Right ventricle myocardium superior (tissue), 1 donor: ENCODE results near the gene EP400. TPM values are rescaled to one million over a fixed set of nuclear protein-coding genes. Genes with fewer than 3 reads are reported as not detected.
A peak's percentile ranks its signal among the peaks of the same experiment; 100 is the strongest.

Experiments
- ATAC-seq: fragments of 200-7000 bp; cut with Tn5 transposase; one replicate; pipeline ENCODE4 v1.9.1; 2020; ENCODE audit warnings: mild to moderate bottlenecking; ENCODE audit not compliant: poor library complexity
- DNase-seq: peaks from one replicate; pipeline ENCODE4 v3.0.0-alpha.2; 2020
- intact Hi-C: fragments of 100-400 bp; cut with DNase I; formaldehyde crosslinking; loops from one replicate; pipeline ENCODE4 v1.11.2; 2022
- long read RNA-seq: library from polyadenylated mRNA; unstranded; transcript quantifications from one replicate; pipeline ENCODE4 v2.0.0, GENCODE V29; 2021
- total RNA-seq: library from RNA; stranded (reverse); fragmentation: NEBNext Ultra II Directional; extraction: Animal tissue kit (Norgen Biotek cat#: 25700); gene quantifications from one replicate; pipeline ENCODE4 v1.2.1, GENCODE V29; 2021
- donor health status: DM: no; HTN: yes; CAD: no; lungs with severe emphysema.

Gene EP400
- total RNA-seq = 12.3 TPM
- long read RNA-seq, partial matches to known transcripts = 4 of 8 reads
- long read RNA-seq, other reads (novel, unspliced or antisense) = 4 of 8 reads

DNA sequence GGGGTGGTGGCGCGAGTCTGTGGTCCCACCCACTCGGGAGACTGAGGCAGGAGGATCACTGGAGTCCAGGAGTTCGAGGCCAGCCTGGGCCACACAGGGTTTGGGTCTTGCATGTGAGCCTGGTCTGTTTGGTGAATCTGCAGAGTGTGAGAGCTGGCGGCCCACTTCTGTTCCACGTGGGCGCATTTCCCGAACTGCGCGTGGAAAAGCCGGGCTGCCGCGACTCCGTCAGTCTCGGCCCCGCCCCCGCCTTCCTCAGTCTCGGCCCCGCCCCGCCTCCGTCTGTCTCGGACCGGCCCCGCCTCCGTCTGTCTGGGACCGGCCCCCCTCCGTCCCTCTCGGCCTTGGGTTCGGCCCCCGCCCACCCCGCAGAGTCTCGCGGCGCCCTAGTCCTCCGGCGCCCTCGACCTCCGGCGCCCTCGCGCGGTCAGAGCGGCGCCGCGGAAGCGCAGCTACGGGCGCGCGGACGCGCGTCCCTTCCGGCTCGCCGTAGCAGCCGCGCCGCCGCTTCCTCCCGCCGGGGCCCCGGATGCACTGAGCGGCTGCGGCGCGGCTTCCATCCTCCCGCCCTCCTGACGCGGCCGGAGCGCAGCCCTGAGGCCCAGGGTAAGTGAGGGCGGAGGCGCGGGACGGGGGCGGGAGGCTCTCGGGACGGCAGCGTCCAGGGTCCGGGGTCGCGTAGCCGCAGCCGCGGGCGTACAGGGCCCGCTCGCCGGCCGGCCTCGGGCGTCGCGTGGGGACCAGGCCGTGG, at the start of gene EP400:
TSS of gene EP400 (plus strand) at position 512 of the 751 bp plus-strand sequence. CDS start 10,678 bp downstream, outside the sequence.
- ATAC-seq = peak; percentile 98
- DNase-seq = peak; percentile 98
- intact Hi-C loops = loop anchor here (10.0 kb wide), 1 partner anchor 115 kb away; no protein-coding TSS in a partner anchor

DNA sequence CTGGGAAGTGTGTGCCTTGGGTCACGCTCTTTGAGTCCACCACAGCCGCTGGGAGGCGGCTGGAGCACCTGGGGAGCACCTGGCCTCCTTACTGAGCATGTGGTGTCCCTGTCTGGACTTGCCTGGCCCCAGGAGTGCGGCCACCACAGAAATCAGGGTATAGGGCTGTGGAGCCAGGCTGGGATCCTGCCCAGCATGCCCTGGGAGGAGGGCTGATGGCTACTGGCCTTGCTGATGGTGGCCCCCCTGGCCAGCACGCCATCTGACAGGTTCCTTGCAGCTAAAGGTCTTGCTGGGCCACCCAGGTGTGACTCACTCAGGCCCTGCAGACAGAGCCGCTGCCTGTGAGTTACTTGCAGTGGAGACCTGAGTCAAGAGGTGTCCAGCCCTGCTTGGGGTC, 49.3 kb upstream of the EP400 start:
- DNase-seq (peak; percentile 32), ATAC-seq (no peak)
- intact Hi-C loops = no loop called here

- DNase-seq (peak; percentile 79), ATAC-seq (peak; percentile 73)
- intact Hi-C loops = no loop called here
Measured at GRCh38 chr12:131901431-131902331, 48.1 kb upstream of the EP400 start.

GRCh38 chr12:131902332-131903241, 47.2 kb upstream of the EP400 start:
- peak; percentile 36 for DNase-seq
- intact Hi-C loops = no loop called here
- ATAC-seq = no peak

DNA sequence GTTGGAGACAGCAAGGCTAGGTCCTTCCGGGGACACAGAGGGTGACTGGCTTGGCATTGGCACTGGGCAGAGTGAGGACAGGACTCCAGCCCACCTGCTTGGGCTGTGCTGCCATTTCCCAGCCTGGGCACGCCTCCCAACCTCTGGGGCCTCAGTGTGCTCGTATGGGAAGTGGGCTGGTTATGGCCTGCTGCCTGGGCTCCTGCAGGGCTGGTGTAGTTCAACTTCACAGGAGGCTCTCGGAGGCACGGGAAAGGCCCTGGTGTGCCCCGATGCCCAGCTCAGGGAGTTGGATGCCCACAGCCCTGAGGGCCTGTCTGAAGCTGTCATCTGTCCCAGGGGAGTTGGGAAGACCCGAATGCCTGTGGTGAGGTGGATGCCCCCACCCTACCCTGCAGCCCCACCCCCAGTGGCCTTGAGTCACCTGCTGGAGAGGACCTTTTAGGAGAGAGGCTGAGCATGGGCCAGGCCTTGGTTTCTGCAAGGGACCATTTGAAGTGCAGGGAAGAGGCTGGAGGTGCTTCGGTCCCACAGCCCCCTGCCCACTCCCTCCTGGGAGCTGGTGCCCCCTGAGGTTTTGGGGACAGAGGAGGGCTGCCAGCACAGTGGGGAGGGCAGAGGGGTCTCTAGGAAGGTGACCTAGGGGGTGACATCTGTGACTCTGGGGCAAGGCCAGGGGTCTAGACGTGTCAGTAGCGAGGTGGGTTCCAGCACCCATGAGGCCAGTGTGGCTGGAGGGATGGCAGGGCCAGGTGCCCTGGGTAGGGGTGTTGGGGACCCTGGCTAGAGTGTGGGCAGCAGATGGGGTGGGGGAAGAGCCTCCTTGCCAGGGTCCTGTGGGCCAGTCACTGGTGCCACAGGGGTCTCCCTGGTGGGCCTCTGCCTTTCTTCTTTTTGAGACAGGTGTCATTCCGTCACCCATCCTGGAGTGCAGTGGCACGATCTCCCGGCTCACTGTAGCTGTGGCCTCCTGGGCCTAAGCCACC, 46.2 kb upstream of the EP400 start:
- ATAC-seq (no peak), DNase-seq (peak; percentile 38)
- intact Hi-C loops = no loop called here

- intact Hi-C loops = no loop called here
- no peak for ATAC-seq
- DNase-seq = peak; percentile 31
Measured at GRCh38 chr12:131904346-131904745, 45.4 kb upstream of the EP400 start.

DNA sequence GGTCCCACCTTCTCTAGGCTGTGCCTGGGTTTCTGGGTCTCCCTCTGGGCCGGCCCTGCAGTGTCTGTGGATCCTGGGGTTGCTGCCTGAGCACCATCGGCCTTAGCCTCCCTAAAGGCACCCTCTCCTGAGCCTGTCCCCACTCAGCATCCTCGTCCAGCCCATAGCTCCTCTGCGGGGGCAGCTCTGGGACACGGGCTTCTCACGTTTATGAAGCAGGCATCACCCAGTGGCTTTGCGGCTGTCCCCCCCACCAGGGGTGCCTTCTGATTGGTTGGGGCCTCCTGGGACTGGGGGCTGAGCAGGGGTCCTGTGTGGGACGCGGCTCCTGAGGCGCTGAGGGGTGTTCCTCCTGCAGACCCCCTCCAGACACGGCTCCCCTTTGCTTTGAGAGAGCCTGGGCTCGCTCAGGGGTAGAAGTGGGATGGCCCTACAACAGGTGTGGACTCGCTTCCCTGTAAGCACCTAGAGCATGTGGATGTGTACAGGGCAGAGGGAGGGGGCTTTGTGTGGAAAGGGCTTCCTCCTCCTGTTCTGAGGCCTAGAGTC, 44.6 kb upstream of the EP400 start:
- intact Hi-C loops = no loop called here
- ATAC-seq = no peak
- no peak for DNase-seq

DNA sequence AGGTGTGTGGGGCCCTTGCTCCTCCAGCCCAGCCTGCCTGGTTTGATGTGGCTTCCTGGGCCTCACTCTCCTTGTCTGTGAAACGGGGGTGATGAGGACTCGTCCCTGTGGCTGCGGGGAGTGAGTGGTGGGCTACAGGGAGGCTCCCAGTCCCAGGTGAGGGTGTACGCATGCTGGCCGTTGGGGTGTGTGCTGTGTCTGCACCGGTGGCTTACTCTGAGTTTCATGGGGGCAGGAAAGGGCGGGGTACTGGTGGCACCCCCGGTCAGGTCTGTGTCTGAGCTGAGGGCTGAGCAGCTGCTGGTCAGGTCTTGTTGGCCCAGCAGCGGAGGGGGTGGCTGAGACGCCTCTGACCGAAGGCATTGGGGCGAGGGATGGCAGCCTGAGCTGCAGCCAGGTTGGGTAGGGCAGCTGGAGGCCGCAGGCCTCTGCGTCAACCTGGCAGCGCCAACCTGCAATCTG, 44.1 kb upstream of the EP400 start:
- DNase-seq = no peak
- intact Hi-C loops = no loop called here
- no peak for ATAC-seq

DNA sequence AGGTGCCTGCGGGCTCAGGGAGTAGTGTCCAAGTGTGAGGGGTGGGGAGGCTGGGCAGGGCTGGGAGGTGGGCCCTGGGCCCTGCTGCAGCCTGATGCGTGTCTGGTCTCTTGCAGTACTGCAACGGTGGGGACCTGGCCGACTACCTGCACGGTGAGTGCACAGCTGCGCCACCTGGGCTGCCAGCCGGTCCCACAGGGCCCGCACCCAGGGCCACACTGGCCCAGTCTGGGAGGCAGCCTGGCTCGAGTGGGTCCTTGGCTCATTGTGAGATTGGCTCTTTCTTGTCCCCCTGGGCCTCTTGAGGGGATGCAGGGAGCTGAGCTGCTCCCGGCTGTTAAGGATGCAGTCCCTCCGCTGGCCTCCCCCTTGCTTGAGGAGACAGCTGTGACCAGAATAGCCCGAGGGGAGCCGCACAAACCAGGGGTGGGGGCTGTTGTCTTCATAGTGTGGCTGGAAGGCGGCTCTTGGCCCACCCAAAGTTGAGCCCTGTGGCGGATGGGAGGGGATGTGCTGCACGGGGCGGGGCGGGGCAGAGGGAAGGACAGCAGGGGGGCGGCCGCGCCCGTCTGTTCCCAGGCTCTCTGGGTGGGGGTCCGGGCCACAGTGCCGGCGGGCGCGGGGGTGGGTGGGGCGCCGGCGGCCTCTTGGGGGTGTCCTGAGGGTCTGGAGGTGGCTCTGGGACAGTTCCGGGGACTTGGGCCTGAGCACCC, 42.2 kb upstream of the EP400 start:
- ATAC-seq (no peak), DNase-seq (no peak)
- intact Hi-C loops = no loop called here

DNA sequence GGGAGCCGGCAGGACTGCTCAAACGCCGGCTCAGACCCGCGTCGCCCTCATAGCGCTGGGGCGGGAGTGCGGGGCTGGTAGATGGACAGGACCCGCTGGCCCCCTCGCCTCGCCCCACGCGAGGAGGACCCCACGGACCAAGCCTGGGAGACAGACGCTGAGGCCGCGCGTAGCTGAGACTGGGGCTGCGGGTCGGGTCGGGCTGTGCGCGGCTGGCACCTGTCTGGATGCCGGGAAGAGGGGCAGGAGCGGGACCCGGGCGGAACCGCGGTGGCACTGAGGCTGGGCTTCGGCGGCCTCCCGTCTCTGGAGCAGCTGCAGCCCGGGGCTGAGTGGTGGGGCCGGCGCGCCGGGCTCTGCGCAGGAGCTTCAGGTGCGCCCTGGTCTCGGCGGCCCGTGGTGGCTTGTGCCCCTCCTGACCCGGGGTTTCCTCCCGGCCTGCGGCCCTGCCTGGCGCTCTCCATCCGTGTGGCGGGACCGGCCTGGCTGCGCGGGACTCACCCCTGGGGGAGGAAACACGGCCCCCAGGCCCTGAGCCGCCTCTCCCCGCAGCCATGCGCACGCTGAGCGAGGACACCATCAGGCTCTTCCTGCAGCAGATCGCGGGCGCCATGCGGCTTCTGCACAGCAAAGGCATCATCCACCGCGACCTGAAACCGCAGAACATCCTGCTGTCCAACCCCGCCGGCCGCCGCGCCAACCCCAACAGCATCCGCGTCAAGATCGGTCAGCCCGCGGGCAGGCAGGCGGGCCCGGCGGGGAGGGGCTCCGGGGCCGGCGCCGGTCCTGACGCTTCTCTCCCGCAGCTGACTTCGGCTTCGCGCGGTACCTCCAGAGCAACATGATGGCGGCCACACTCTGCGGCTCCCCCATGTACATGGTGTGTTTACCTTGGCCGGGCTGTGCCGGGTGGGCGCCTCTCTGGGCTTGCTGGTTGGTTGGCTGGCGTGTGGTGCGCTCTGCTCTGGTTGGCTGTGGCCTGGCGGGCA, 41.4 kb upstream of the EP400 start:
- intact Hi-C loops = no loop called here
- no peak for DNase-seq

GRCh38 chr12:131909081-131909751, 40.5 kb upstream of the EP400 start:
- ATAC-seq (no peak), DNase-seq (no peak)
- intact Hi-C loops = no loop called here

More for the DNA sequence above, 41.4 kb upstream of the EP400 start:
- ATAC-seq = no peak

- intact Hi-C loops = no loop called here
- ATAC-seq = no peak
- no peak for DNase-seq
Measured at GRCh38 chr12:131909752-131910219, 40.0 kb upstream of the EP400 start.

DNA sequence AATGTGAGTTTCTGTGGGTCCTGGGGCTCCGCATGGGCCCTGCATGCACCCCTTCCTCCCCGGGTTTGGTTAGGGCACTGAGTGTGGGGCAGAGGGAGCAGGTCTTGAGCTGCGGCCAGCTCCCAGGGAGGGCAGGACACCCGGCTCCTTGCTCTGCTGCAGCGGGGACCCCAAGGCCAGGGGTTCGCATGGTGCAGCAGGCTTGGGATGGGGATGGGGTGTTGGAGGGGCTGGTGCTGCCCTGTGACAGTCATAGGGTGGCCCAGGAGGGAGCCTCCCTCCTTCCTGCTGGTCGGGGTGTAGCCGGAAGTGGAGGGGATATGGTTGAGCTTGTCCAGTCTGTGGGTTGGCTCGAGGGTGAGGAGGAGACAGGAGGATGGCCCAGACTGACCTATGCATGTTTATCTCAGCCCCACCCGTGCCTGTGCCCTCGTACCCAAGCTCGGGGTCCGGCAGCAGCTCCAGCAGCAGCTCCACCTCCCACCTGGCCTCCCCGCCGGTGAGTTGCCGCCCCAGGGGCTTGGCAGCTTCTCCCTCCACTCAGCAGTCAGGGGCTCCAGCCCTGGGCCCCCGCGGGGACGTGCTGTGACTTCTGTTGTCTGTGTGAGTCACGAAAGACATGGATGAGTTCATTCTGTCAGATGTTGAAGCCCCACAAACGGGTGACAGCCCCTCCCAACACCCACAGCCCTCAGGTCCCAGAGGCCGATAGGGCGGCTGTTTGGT, 39.3 kb upstream of the EP400 start:
- intact Hi-C loops = no loop called here
- DNase-seq = no peak
- ATAC-seq = no peak

DNA sequence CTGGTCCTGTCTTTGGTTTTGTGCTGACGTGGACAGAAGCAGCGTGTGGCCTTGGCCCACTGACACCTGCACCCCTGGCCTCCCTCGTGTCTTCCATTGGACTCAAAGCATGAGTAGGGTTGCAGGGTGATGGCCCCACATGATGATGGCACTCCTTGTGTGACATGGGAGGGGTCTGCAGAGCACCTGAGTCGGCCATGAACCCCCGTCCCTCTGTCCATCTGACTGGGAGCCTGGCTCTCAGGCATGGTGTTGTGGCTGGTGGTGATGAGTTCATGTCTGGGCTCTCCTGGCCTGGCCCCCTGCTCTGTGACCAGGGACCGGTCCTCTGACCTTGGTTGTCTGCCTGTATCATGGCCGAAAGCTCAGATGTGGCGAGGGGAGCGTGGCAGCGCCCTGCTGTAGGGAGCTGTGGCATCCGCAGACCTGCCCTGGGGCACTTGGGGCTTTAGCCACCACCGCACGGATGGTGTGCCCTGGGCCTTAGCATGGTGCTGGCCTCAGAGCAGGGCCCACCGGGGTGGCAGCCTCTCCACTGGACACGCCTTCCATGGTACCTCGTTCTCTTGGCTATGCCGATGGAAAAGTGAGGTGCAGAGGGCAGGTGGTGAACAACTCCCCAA, 38.6 kb upstream of the EP400 start:
- ATAC-seq (no peak), DNase-seq (no peak)
- intact Hi-C loops = no loop called here
